Measurements from ENCODE around the gene RANBP17.
"Not testable (repeated sequence)": the region's sequence is repeated elsewhere in the genome, so short reads cannot be mapped to it uniquely, and the experiment has no call there.

RANBP17 gene

GRCh38 chr5:170861917-170862766, at the start of gene RANBP17:
RANBP17 (plus strand) TSS chr5:170862018.
- no peak for DNase-seq (ENCODE audit: low read depth)

GRCh38 chr5:170813231-170813630, 48.6 kb upstream of the RANBP17 start:
- no peak for DNase-seq (ENCODE audit: low read depth)

GRCh38 chr5:170817195-170817594, 44.6 kb upstream of the RANBP17 start:
- DNase-seq (ENCODE audit: low read depth), result no peak

DNA sequence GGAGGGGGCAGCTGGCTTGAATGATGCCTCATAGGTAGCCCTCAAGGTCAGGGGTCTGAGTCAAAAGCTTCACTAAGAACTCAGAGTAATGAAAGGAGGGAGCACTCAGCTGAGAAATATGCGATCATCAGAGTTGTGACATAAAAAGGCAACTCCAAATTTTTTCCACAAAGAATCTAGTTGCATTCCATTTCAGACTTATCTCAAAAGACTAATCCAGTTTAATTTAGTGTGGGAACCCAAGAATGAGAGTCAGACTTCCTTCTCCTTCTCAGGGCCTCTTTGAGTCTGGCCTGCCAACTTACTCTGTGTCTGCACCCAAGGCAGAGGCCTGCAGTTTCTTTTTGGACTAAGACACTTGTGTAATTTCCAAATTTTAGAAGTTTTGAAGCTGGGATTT, 43.6 kb upstream of the RANBP17 start:
- DNase-seq (ENCODE audit: low read depth), result no peak

DNA sequence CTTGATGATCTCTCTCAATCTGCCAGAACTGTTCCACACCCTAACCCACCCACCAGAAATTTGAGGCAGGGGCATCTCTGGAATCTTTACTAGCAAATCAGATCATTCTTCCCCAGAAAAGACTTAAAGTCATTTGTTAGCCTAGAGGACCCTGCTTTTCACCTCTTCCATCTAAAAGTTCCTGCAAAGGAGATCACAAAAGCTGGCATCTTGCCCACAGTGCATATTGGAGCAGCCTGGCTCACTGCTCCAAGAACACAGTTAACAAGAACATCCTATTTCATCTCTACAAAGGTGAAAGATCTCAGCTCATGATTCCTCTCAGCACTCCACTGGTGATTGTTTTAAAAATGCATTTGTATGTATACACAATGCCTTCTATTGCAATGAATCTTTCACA, 42.0 kb upstream of the RANBP17 start:
- DNase-seq (ENCODE audit: low read depth), result no peak

GRCh38 chr5:170821257-170821800, 40.5 kb upstream of the RANBP17 start:
- DNase-seq (ENCODE audit: low read depth), result no peak

DNA sequence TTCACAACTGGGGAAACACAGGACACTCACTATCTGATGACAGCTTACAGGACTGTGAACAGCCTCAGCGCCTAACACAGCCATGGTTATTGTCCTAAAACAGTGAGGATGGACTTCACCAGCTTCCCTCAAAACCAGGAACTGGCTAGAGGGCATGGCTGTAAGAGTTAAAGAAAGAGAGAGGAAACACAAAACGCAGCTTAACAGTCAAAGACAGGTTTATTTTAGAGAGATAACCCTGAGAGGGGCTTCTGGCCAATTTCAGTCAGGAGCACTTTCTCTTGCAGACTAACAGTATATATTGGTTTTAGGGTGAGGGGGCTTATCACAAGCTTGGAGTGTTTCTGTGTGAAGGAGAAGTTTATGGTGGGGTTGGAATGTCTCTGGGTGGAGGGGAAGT, 35.7 kb upstream of the RANBP17 start:
- DNase-seq (ENCODE audit: low read depth), result no peak

- DNase-seq (ENCODE audit: low read depth), result no peak
Observed at GRCh38 chr5:170832241-170832640, 29.6 kb upstream of the RANBP17 start.

- not testable (repeated sequence) for DNase-seq (ENCODE audit: low read depth)
Observed at GRCh38 chr5:170833981-170834380, 27.8 kb upstream of the RANBP17 start.

DNA sequence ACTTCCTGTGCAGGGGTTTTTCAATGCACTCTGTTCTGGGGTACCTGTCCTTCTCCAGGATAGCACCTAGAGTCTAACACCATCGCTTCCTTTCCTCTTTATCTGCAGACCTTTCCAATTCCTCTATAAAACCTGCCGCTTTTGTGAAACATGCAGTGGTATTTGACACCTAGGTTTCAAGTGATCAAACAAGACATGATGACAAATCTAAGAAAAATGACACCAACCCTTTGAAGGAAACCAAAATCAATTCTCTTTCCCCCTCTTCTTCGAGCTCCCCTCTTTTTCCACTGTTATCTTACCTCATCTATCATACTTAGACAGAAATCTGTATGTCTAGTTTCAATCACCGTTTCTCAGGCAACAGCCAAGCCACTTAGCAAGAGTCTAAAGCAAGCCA, 25.6 kb upstream of the RANBP17 start:
- no peak for DNase-seq (ENCODE audit: low read depth)

DNA sequence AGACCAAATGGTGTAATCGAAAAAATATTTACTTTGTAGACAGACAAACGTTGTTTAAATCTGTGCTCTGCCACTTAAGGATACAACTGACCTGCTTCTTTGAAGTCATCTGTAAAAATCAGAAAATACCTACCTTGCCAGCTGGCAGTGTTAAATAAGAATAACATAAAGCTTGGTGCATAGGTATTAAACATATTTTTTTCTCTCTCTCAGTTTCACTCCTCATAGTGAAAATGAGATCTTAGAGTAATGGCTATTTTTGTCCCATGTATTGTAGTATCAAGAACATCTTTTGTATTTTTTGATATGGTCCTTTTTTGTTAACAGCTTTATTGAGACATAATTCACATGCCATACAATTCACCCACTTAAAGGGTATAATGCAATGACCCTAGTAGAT, 17.9 kb upstream of the RANBP17 start:
- no peak for DNase-seq (ENCODE audit: low read depth)

- no peak for DNase-seq (ENCODE audit: low read depth)
Observed at GRCh38 chr5:170844651-170845050, 17.2 kb upstream of the RANBP17 start.

DNA sequence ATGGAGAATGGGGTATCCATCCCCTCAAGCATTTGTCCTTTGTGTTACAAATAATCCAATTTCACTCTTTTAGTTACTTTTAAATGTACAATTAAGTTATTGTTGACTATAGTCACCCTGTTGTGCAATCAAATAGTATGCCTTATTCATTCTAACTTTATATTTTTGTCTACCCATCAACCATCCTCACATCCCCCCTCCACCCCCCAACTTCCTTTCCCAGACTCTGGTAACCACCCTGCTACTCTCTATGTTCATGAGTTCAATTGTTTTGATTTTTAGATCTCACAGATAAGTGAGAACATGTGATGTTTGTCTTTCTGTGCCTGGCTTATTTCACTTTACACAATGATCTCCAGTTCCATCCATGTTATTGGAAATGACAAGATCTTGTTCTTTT, 15.4 kb upstream of the RANBP17 start:
- no peak for DNase-seq (ENCODE audit: low read depth)

DNA sequence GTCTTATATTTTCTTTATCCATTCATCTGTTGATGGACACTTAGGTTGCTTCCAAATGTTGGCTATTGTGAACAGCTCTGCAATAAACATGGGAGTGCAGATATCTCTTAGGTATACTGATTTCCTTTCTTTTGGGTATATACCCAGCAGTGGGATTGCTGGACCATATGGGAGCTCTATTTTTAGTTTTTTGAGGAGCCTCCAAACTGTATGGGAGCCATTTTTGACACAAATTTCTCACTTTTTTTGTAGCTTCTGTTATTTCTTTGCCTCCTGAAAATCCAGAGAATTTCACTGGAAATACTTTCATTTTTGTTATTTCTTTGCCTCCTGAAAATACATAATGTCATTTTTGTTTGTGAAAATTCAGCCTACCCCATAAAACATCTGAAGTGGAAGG, 15.0 kb upstream of the RANBP17 start:
- no peak for DNase-seq (ENCODE audit: low read depth)

GRCh38 chr5:170848033-170848432, 13.8 kb upstream of the RANBP17 start:
- DNase-seq (ENCODE audit: low read depth), result no peak

- DNase-seq (ENCODE audit: low read depth), result no peak
Observed at GRCh38 chr5:170849374-170849773, 12.4 kb upstream of the RANBP17 start.

DNA sequence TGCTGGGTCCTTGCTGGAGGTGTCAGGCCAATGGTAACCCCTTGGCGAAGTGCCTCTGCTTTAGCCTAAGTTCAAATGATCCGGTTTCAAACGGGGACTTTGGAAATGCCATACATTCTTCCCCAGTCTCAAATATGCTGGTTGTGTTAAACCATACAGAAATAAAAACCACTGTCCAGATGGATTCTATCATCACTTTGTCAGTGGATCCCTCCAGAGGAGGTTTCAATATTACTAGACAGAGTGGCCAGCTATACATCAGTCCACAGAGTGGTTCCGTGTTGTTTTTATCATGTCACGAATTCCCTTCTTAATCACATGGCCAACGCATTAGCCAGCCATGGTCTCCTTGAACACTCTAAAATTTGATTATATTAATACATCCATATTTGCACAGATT, 7.3 kb upstream of the RANBP17 start:
- no peak for DNase-seq (ENCODE audit: low read depth)

- DNase-seq (ENCODE audit: low read depth), result no peak
Observed at GRCh38 chr5:170857066-170857465, 4.8 kb upstream of the RANBP17 start.

DNA sequence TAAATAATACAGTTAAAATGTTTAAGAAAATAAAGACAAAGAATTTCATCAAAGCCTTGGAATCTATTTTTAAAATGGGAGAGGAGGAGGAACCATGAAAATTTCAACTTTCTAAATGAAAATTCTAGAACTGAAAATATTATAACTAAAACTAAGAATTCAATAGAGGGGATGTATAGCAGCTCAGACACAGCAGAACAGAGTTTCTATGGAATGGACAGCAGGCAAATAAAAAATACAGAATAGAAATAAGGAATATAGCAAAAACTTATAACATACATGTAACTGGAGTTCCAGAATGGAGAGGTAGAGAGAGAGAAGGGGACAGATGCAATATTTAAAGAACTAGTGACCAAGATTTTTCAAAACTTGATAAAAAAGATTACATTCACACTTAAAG, 1.4 kb upstream of the RANBP17 start:
- DNase-seq (ENCODE audit: low read depth), result no peak

DNA sequence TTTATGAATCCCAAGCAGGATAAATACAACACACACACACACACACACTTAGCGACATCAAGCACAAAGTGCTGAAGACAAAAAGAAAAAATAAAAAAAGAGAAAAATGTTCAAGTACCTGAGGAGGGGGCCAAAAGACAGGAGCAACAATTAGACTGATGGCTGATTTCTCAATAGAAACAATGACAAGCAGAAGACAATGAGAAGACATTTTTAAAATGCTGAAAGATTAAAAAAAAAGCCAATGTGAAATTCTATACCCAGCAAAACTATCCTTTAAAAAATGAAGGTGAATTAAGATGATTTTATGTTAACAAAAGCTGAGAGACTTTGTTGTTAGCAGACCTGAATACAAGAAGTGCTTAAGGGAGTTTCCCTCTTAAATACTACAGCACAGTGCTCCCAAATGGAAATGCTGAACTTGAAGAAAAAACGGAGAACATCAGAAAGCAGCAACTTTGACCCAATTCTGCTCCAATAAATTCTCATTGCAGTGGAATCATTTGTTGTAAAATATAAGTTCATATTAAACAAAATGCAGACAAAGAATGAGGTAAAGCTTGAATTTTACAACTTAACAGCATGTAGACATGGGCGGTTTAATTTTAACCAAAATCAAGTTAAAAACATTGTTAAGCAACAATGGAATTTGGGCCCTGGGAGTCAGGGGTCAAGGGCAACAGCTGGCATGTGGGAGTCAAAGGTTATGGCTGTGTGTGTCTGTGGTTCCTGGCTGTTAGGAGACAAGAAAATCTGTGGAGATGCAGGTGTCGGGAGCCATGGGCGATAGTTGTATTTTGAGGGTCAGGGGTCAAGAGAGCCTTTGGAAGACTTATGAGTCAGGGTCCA, 776 bp upstream of the RANBP17 start:
- no peak for DNase-seq (ENCODE audit: low read depth)

DNA sequence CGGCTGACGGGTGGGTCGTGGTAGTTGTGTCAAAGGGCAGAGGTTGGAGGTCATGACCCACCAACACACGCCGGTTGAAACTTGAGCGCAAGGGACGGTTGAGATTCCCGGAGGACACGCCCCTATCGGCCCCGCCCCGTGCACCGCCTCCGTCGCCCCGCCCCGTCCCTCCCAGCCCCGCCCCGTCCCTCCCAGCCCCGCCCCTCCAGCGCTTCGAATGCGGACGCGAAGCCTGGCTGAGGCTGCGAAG, 226 bp upstream of the RANBP17 start:
- no peak for DNase-seq (ENCODE audit: low read depth)

DNA sequence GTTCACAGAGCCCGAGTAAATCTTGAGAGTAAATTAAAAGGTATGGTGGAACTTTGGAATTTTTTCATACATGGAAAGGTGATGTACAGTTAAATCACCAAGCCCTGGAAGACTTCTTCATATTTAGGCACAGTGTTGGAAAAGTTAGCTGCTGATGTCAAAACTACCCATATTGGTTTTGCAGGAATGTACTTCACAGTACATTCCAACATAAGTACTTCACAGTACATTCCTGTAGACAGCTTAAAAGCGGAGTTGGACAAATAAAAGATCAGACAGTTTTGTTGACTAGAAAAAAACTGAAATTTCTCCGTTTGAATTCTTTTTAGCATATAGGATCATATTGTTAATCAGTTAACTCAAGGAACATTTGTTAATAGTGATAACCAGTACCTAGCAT, 1.8 kb downstream of the RANBP17 start:
- no peak for DNase-seq (ENCODE audit: low read depth)

- DNase-seq (ENCODE audit: low read depth), result no peak
Observed at GRCh38 chr5:170865622-170866021, 3.8 kb downstream of the RANBP17 start.

All from activated T-cell treated with anti-CD3 and anti-CD28 coated beads for 48 hours (primary cell).